AG04450 (cell line): ENCODE data around the gene UVRAG. TPM values are rescaled to one million over a fixed set of nuclear protein-coding genes. Genes with fewer than 3 reads are reported as not detected.
"Not testable (repeated sequence)": the region's sequence is repeated elsewhere in the genome, so short reads cannot be mapped to it uniquely, and the experiment has no call there.

ENCODE experiments used
- CTCF ChIA-PET: fragments of 300-600, 350-600 bp; formaldehyde crosslinking; extraction: SDS; loops from one replicate; lab custom pipeline; 2022; ENCODE audit warnings: antibody characterized with exemption, inconsistent platforms; lab: Charles Lee
- POLR2A ChIA-PET: fragments of 350-600 bp; formaldehyde crosslinking; extraction: SDS; loops from one replicate; lab custom pipeline; 2021; ENCODE audit warnings: antibody characterized with exemption, inconsistent platforms; lab: Yijun Ruan, JAX
- DNase-seq: peaks from one replicate; pipeline ENCODE4 v3.0.0-alpha.2; 2011; ENCODE audit warnings: low read depth, low spot score
- H3K27ac ChIP-seq: one replicate; pipeline ENCODE4 v1.5.1; 2012; ENCODE audit warnings: low read depth, low read length, control low read depth
- H3K27me3 ChIP-seq: one replicate; pipeline ENCODE4 v1.6.0; 2012; ENCODE audit warnings: low read length; ENCODE audit not compliant: control insufficient read depth, insufficient read depth
- H3K4me3 ChIP-seq: 2 replicates; pipeline ENCODE4 v1.5.1; 2011; ENCODE audit warnings: mild to moderate bottlenecking, low read depth, low read length, control low read depth
- H3K9me3 ChIP-seq: 2 replicates; pipeline ENCODE4 v1.5.1; 2012; ENCODE audit warnings: low read length; ENCODE audit not compliant: control insufficient read depth, insufficient read depth
- CTCF ChIP-seq: IDR thresholded peaks from 2 replicates; pipeline ENCODE4 v1.5.1; 2011; ENCODE audit warnings: low read depth, low read length, control low read depth, inconsistent platforms
- polyA plus RNA-seq: library from polyadenylated mRNA; depleted of rRNA; stranded (reverse); fragments of >200 nt; gene quantifications from 2 replicates; pipeline ENCODE4 v1.2.3, GENCODE V29; 2011

The UVRAG gene
- polyA plus RNA-seq, 1 experiment: 11.6 TPM

- ChIA-PET CTCF (interaction anchor here (1.2 to 1.8 kb wide), 2 partner anchors 75 to 180 kb away, joined by 3 to 12 read pairs; no protein-coding TSS in a partner anchor), POLR2A (no interaction called here)
- Histone ChIP-seq H3K27ac (no peak overlapping the region), H3K4me3 (no peak overlapping the region), H3K9me3 (no peaks in the 10 kb centered on the region), H3K27me3 (no peaks in the 10 kb centered on the region)
- no peak for TF ChIP-seq CTCF
- no peak for DNase-seq
Measured at GRCh38 chr11:76076749-76077148, 261.7 kb downstream of the UVRAG start.

- no peak overlapping the region for H3K27ac ChIP-seq
- ChIA-PET POLR2A (no interaction called here), CTCF (interaction anchor here (1.2 to 1.8 kb wide), 2 partner anchors 74 to 181 kb away, joined by 3 to 12 read pairs; no protein-coding TSS in a partner anchor)
- no peak for DNase-seq
- no peak for TF ChIP-seq CTCF
- no peaks in the 10 kb centered on the region for H3K9me3 ChIP-seq
- H3K4me3 ChIP-seq: no peak overlapping the region
- no peaks in the 10 kb centered on the region for H3K27me3 ChIP-seq
Measured at GRCh38 chr11:76077575-76078150, 262.7 kb downstream of the UVRAG start.

DNA sequence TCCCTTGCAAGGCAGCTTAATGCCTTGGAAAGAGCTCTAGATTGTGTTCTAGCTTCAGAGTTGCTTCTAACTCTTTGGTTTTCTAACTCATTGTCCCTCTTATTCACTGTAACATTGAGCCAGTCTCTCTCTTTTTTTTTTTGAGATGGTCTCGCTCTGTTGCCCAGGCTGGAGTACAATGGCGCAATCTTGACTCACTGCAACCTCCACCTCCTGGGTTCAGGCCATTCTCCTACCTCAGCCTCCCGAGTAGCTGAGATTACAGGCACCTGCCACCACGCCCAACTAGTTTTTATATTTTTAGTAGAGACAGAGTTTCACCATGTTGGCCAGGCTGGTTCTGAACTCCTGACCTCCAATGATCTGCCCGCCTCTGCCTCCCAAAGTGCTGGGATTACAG lies 266.1 kb downstream of the UVRAG start:
- H3K27ac ChIP-seq, H3K9me3 ChIP-seq, H3K4me3 ChIP-seq, POLR2A ChIA-PET, DNase-seq, H3K27me3 ChIP-seq: not testable (repeated sequence)
- CTCF ChIA-PET: interaction anchor here (1.2 kb wide), 1 partner anchor 71 kb away, joined by 3 read pairs; no protein-coding TSS in a partner anchor

DNA sequence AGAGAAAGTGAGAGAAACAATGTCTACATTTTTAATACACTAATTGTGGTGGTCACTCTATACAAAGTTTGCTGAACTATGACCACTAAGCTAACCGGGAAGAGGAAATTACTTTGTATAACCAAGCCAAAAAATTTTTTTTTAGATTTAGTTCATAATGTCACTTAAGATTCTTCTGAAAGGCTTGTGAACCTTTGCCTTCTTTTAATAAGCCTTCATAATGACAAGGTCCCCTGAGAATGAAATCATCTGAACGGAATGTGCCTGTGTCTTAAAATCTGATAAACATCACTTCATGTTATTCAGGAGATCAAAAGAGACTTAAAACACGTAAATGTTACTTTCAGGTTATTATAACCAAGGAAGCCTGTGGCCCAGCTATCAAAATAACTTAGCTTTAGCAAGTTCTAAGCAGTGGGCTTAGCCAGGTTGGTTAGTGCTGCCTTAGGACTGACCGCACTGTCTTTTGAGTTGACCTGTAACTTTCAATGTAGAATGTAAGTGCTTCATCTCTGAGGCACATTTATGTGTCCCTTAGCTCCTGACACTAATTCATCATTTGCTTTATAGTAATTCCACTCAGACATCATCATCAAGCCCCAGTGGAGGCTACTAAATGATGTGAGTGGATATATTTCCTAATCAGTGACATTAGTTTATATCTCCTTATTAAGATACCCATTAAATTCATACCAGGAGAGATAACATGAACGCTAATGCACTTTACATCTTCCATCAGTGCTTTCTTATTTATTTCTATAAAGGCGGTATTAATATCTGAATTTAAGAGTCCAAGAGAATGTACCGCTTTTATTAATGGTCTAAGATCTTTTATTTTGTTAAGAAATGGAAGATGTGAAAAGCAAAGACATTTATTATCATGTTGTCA lies 268.8 kb downstream of the UVRAG start:
- Histone ChIP-seq H3K9me3 (no peaks in the 10 kb centered on the region), H3K27ac (no peak overlapping the region), H3K4me3 (no peak overlapping the region), H3K27me3 (no peaks in the 10 kb centered on the region)
- POLR2A ChIA-PET: no interaction called here
- CTCF ChIA-PET: interaction anchor here (0.6 to 1.7 kb wide), 2 partner anchors 68 to 258 kb away, joined by 3 to 5 read pairs; no protein-coding TSS in a partner anchor
- DNase-seq: no peak
- no peak for TF ChIP-seq CTCF

GRCh38 chr11:76085270-76085669 lies 270.3 kb downstream of the UVRAG start:
- Histone ChIP-seq H3K27ac (no peak overlapping the region), H3K27me3 (no peaks in the 10 kb centered on the region), H3K9me3 (no peaks in the 10 kb centered on the region), H3K4me3 (no peak overlapping the region)
- DNase-seq: no peak
- no peak for TF ChIP-seq CTCF
- ChIA-PET POLR2A (no interaction called here), CTCF (interaction anchor here (0.5 to 0.8 kb wide), 3 partner anchors 18 to 192 kb away, joined by 3 to 4 read pairs (median 3); no protein-coding TSS in a partner anchor)
